Subcutaneous adipose tissue (tissue), 4 donors: ENCODE results near the gene BORCS5. TPM values are rescaled to one million over a fixed set of nuclear protein-coding genes. Genes with fewer than 3 reads are reported as not detected.

Experiments
- total RNA-seq, 4 donors: library from RNA; depleted of rRNA; stranded (reverse); fragments of >200 nt; gene quantifications; one replicate each; pipeline ENCODE4 v1.1.0, GENCODE V29; 2016
- TF ChIP-seq, protein P1 (sequence below): fragments of 450-650 bp; IDR thresholded peaks from one replicate; pipeline ENCODE4 v1.5.1; 2016; ENCODE audit warnings: low read depth, mild to moderate bottlenecking, control low read depth, antibody characterized with exemption, moderate library complexity

Gene BORCS5
- total RNA-seq, 4 donors from 2014 or later = 9.8 to 21.4 (median 14.6) TPM

DNA sequence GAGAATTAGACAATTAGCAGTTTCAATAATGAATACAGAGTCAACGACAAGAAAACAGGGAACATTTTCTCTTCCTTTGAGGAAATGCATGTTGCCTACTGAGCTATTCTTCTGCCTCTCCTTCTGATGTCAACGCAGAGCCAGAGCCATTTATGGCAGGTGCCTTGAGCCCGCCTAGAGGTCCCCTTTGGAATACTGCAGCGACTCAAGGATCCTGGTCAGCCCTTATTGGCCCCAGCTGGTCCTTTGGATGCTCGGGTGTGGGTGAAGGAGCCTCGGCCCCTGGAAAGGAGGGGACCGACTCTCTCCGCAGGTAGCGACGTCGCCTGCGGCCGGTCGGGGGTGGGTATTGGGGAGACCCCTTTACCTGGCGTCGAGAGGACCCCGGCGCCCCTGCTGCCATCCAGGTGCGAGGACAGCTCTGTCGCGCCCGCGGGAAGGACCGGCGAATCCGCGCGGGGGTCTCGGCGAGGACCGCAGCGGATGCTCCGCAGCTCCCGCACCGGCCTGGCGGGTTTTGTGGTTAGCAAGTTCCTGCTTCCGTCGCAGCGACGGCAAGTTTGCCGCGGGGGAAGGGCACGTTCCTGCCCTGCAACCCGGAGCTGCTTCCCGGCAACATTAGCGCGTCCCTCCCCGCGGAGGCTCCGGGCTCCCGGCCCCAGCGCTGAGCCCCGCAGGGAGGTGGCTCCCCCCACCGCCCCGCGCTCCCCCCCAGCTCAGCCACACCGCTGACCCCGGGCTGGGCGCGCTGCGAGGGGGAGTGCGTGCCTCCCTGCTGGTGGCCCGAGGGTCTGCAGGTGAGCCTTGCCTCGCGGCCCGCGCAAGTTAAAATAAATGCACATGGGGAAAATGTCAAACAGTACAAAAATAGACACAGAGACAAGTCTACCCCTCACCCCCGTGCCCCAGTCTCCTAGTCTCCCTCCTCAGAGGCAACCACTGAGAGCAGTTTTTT lies 6.9 kb upstream of the BORCS5 start, which contains the start of gene MANSC1:
Gene MANSC1 (minus strand): TSS at position 532 of the 955 bp plus-strand sequence. CDS start 6,928 bp downstream, outside the sequence.
- TF ChIP-seq, protein P1, sequence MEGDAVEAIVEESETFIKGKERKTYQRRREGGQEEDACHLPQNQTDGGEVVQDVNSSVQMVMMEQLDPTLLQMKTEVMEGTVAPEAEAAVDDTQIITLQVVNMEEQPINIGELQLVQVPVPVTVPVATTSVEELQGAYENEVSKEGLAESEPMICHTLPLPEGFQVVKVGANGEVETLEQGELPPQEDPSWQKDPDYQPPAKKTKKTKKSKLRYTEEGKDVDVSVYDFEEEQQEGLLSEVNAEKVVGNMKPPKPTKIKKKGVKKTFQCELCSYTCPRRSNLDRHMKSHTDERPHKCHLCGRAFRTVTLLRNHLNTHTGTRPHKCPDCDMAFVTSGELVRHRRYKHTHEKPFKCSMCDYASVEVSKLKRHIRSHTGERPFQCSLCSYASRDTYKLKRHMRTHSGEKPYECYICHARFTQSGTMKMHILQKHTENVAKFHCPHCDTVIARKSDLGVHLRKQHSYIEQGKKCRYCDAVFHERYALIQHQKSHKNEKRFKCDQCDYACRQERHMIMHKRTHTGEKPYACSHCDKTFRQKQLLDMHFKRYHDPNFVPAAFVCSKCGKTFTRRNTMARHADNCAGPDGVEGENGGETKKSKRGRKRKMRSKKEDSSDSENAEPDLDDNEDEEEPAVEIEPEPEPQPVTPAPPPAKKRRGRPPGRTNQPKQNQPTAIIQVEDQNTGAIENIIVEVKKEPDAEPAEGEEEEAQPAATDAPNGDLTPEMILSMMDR = no peak

DNA sequence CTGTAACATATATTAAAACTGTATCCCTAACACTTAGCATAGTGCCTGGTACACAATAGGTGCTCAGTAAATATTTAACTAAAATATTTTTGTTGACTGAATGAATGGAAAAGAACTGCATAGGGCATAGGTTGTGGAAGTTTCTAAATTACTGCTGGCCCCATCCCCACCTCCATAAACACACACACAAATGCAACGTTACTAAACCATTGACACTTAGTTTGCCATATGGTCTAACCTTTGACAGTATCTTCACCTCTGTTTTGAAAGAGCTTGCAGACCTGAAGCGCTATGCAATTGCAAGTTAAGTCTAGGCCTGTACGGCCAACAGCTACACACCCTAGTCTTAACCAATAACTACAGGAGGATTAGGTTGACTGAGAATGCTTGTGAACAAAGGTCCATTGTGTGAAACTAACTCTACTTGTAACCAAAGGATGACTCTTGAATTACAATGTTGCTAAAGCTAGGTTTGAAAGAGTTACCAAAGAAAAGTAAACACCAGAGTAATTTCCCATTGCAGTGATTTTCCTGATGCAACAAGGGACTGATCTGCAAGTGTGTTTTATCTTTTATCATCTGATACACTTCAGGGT lies 5.9 kb upstream of the BORCS5 start:
- TF ChIP-seq, protein P1 = no peak

DNA sequence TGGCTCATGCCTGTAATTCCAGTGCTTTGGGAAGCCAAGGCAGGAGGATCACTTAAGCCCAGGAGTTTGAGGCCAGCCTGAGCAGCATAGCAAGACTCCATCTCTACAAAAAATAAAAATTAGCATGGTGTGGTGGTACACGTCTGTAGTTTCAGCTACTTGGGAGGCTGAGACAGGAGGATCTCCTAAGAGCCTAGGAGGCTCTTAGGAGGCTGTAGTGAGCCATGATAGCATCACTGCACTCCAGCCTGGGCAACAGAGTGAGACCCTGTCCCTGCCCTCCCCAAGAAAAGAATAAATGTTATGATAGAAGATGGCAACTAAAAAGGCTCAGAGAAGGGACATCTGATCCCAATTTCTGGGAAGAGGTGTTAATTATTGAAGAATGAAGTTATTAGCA lies 3.6 kb upstream of the BORCS5 start:
- TF ChIP-seq, protein P1 = no peak

DNA sequence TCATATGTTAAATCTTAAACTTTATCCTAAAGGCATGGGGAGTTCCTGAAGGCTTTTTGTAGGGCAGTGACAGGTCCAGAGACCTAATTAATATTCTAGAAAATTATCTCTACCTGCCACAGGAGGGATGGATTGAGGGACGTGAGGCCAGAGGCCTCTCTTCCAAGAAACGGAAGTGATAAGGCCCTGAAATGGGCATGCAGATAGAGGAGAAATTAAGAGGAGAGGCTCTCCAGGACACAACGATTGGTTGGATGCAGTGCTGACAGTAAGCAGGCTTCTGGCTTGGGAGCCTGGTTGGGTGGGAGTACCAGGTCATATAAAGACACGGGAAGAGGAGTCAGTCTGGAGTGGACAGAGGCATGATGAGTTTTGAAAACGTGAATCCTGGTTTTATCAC lies 3.1 kb upstream of the BORCS5 start:
- TF ChIP-seq, protein P1 = no peak

DNA sequence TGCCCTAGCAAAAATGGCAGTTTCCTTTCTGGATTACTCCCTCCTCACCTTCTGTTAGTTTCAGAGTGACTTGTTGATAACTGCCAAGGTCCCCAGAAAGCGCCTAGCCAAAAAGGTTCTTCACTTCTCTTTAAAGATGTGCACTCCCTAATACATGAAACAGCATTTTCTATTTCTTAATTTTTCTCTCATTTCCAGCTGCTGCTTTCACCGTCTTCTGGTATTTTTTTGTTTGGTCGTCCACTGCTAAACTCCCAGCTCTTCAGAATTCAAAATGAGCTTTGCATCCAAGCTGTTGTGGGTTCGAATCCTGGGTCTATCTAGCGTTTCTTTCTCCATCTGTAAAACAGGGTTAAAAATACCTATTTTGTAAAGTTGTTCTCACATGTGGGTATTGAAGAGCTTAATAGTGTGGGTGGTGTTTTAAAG lies 397 bp upstream of the BORCS5 start:
- TF ChIP-seq, protein P1 = no peak

DNA sequence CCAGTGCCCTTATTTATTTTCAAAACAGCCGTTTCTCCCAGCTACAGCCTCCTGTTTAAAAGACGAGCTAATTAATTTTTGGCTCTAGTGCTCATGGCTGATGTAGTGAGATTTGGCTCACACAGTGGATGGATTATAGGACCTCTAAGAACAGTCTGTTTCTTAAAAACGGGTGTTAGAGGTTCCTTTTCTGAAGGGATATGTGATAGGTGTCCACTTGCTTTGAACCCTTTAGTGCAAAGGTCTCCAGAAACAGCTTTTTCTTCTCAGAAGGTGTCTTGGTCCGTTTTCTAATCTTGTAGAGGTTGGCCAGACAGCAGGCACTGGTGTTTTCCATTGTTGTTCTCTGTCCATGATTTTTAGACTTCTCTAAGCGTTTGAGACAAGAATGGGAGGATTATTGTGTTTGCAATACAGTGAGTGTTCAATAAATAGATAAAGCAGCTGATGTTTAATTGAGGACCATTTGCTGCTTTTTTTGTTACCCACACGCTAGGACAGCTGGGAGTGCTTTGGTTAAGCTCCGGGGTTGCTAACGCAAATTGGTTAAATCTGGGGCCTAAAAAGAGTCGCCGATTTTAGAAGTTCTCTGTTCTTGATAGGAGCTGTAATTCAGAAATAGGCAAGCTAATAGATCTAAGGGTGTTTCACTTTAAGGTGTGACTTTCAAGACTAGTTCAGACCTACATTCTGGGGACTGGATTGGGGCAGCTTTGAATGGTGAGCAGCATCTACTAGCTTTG lies 1.0 kb downstream of the BORCS5 start:
- TF ChIP-seq, protein P1 = no peak
